ENCODE data around the gene RPL28.
"Not testable (repeated sequence)": the region's sequence is repeated elsewhere in the genome, so short reads cannot be mapped to it uniquely, and the experiment has no call there.

Gene RPL28

DNA sequence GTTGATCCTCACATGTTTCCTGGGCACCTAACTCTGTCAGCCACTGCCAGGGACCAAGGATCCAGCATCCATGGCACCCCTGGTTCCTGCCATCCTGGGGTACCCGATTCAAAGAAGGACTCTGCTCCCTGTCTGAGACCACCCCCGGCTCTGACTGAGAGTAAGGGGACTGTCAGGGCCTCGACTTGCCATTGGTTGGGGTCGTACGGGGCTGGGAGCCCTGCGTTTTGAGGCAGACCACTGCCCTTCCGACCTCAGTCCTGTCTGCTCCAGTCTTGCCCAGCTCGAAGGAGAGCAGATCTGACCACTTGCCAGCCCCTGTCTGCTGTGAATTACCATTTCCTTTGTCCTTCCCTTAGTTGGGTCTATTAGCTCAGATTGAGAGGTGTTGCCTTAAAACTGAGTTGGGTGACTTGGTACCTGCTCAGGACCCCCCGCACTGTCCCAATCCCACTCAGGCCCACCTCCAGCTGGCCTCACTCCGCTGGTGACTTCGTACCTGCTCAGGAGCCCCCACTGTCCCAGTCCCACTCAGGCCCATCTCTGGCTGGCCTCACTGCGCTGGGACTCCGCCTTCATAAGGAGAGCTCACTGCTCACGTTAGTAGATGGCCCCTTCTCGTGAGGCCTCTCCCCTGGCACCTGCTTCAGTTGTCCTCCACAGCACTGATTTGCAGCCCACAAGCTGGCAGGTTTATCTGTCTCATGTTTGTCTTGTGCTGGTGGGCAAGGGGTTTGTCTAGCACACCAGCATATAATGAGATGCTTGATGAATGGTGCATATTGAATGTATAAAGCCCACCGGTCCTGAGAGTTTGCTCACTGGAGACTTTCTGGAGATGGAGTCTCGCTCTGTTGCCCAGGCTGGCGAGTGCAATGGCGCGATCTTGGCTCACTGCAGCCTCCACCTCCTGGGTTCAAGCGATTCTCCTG lies 3.9 kb downstream of the RPL28 start:
- ATAC-seq (replicated peaks) (no peak), DNase-seq (no peak)
- Mint-ChIP-seq H3K4me1 (peaks cover 36 to 62% of the 10 kb centered on the region in 2 donors), H3K27ac (peak overlapping the region; percentile 87), H3K36me3 (peaks cover 43 to 64% of the 10 kb centered on the region in 2 donors), H3K27me3 (no peaks in the 10 kb centered on the region), H3K9me3 (no peaks in the 10 kb centered on the region), H3K4me3 (peak overlapping the region; percentile 58 to 66)

DNA sequence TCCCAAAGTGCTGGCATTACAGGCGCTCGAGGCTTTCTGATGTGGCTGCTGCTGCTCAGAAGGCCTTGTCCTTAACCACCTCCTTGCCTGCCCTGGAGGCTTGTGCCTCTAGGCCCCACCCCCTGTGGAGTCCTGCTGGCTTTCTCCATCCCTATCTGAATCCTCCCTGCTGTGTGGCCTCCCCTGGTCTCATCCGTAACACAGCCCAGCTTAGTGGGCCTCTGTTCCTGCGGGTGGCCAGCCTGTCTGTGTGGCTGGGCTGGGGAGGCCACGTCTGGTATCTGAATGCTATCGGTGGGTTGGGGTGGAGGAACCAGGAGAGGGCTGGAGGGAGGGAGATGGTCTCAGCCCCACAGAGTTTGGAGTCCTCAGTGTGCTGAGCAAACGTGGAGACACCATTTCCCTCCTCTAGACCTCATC lies 4.7 kb downstream of the RPL28 start:
- Mint-ChIP-seq H3K4me3 (no peak overlapping the region), H3K36me3 (peaks cover 43 to 64% of the 10 kb centered on the region in 2 donors), H3K27me3 (no peaks in the 10 kb centered on the region), H3K27ac (peak overlapping the region; percentile 87), H3K4me1 (peaks cover 33 to 57% of the 10 kb centered on the region in 2 donors), H3K9me3 (no peaks in the 10 kb centered on the region)
- DNase-seq: no peak
- ATAC-seq (replicated peaks): no peak

DNA sequence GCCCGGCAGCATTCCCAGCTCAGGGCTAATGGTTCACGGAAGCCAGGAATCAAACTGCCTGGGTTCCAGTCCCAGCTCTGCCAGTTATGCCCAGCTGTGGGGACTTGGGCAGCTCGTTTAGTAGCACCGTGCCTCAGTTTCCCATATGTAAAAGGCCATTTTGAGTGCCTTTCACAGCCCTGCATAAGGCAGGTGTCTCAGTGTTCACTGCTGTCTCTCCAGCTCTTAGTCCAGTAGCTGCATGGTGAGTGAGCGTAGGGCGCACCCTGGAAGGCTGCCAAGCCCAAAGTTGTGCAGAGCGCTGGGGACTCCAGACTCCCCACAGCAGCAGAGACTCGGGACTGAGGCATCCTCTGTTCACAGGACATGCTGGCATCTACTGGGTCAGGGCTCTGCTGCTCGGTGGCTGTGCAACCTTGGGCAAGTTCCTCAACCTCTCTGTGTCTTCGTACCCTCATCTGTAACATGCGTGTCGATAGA lies 5.5 kb downstream of the RPL28 start:
- H3K27me3 Mint-ChIP-seq: no peaks in the 10 kb centered on the region

DNA sequence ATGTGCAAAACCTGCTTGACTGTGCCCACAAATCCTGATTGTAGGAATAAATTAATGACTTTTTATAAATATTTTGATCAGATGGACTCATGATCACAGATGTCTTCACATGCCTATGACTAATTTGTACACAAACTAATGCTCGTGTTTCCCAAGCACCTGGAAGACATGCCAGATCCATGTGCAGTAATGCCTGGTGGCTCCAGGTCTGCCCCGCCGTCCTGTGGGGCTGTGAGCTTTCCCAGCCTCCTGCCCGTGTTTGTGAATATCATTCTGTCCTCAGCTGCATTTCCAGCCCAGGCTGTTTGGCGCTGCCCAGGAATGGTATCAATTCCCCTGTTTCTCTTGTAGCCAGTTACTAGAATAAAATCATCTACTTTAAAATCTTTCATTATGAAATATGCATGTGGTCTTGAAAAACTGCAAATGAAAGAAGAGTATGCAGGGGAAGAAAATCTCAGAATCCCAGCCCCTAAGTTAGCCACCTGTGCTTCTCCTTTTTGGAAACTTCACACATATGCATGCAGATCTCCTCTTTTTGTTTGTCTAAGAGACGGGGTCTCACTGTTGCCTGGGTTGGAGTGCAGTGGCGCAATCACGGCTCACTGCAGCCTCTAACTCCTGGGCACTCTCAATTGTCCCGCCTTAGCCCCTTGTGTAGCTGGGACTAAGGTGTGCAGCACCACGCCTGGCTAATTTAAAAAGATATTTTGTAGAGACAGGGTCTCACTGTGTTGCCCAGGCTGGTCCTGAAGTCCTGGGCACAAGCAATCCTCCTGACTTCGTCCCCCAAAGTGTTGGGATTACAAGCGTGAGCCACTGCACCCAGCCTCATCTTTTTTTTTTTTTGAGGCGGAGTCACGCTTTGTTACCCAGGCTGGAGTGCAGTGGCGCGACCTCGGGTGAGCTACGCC lies 6.2 kb downstream of the RPL28 start:
- Mint-ChIP-seq H3K9me3 (no peaks in the 10 kb centered on the region), H3K27ac (peak overlapping the region; percentile 65), H3K27me3 (no peaks in the 10 kb centered on the region), H3K4me3 (no peak overlapping the region), H3K36me3 (peaks cover 29 to 50% of the 10 kb centered on the region in 2 donors), H3K4me1 (peaks cover 24 to 50% of the 10 kb centered on the region in 2 donors)
- DNase-seq (no peak), ATAC-seq (replicated peaks) (peak in 1 of 2 donors; percentile 15)

More for the DNA sequence above, 5.5 kb downstream of the RPL28 start:
- Mint-ChIP-seq H3K36me3 (peaks cover 36 to 57% of the 10 kb centered on the region in 2 donors), H3K9me3 (no peaks in the 10 kb centered on the region), H3K4me1 (peaks cover 28 to 57% of the 10 kb centered on the region in 2 donors), H3K4me3 (no peak overlapping the region), H3K27ac (no peak overlapping the region)
- ATAC-seq (replicated peaks) (peak in 1 of 2 donors; percentile 8), DNase-seq (no peak)

DNA sequence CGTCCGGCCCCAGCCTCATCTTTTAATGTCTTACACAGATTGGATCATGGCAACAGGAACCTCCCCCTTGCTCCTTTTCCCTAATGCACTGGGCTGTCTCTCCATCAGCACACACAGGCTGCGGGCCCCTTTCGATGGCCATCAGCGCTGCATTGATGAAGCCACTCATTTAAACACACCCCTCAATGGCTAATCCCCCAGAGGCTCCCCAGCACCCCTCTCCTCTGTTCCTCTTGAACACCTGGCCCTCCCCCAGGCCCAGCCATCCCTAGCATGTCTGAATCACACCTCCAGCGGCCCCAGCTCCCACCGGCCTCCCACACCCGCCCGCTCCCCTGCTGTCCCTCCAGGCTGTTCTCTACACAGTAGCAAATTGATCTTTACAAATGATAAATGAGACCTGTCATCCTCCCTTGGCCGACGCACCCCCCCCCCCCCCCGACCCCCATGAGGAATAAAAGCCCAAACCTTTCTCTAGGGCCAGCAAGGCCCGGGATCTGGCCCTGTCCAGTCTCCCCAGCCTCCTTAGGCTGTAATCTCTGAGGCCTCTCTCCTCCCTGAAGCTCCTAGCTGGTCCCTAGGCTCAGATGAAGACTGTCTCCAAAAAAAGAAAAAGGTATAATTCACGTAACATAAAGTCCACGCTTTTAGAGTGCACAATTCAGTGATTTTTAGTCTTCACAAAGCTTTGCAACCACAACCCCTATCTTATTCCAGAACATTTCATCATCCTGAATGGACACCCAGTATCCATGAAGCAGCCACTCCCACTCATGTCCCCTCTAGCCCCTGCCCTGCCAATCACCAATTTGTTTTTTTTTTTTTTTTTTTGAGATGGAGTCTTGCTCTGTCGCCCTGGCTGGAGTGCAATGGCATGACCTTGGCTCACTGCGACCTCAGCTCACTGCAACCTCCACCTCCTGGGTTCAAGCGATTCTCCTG lies 7.4 kb downstream of the RPL28 start:
- Mint-ChIP-seq H3K4me3 (no peak overlapping the region), H3K9me3 (no peaks in the 10 kb centered on the region), H3K36me3 (peaks cover 23 to 43% of the 10 kb centered on the region in 2 donors), H3K4me1 (peaks cover 19 to 40% of the 10 kb centered on the region in 2 donors), H3K27me3 (no peaks in the 10 kb centered on the region), H3K27ac (peak overlapping the region; percentile 90)
- no peak for DNase-seq
- ATAC-seq (replicated peaks): peak in 1 of 2 donors; percentile 11

DNA sequence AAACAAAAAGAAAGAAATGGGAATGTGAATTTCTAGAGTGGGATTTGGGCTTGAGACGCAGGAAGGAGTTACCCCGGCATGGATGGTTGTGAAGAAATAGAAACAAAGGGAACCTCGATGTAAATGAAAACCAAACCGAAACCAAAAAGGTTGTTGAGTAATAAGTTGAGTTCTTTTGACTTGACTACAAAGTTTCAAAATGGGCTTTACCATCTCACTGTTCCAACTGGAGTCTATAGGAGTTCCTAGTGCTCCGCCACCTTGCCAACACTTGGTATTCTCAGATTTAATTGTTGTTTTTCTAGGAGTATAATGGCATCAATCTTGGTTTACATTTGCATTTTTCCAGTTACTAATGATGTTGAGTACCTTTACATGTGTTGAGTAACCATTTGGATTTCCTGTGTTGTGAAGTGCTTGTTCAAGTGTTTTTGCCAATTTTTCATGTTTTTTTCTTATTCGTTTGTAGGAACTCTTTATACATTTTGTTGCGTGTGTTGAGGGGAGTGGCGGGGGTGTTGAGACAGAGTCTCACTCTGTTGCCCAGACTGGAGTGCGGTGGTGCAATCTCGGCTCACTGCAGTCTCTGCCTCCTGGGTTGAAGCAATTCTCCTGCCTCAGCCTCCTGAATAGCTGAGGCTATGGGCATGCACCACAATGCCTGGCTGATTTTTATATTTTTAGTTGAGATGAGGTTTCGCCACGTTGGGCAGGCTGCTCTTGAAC lies 12.6 kb downstream of the RPL28 start:
- DNase-seq: no peak
- Mint-ChIP-seq H3K27ac (peak overlapping the region; percentile 17), H3K9me3 (no peaks in the 10 kb centered on the region), H3K4me1 (peaks cover 3 to 14% of the 10 kb centered on the region in 2 donors), H3K27me3 (no peaks in the 10 kb centered on the region), H3K36me3 (peaks cover 12 to 38% of the 10 kb centered on the region in 2 donors), H3K4me3 (no peak overlapping the region)
- peak in 1 of 2 donors; percentile 34 for ATAC-seq (replicated peaks)

DNA sequence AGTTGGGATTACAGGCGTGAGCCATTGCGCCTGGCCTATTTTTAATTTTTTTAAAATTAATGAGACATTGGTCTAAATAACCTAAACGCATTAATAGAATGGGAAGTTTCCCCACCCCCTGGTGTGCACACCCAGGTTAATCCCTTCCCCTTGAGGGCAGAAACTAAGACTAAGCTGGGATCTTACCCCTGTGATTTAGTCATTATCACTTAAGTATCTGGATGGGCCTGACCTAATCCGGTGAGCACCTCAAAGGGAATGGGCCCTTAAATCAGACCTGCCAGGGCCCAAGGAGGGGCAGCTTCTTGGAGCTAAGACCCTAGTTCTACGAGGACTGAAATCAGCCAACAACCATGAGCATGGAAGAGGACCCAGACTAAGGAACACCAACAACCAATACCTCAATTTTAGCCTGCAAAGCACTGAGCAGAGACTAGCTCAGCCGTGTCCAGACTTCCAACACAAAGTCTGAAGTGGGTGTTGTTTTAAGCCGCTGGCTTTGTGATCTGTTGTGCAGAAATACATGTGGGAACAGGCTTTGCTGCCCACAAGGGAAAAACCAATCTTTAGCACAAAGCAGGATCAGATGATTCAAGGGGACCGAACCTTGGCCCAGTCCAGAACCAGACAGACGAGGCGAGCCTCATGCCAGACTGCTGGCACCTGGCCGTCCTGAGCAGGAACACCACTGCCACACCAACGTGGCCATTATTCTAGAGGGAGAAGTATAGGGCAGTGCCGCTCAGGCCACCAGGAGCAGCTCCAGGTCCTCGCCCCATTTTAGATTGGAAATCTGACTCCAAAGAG lies 14.8 kb downstream of the RPL28 start:
- no peaks in the 10 kb centered on the region for H3K9me3 Mint-ChIP-seq
- peak overlapping the region; percentile 17 for H3K27ac Mint-ChIP-seq
- peaks cover 13 to 41% of the 10 kb centered on the region in 2 donors for H3K36me3 Mint-ChIP-seq
- DNase-seq (no peak), ATAC-seq (replicated peaks) (no peak)
- H3K4me1 Mint-ChIP-seq: peaks cover 4 to 17% of the 10 kb centered on the region in 2 donors
- H3K4me3 Mint-ChIP-seq: no peak overlapping the region
- H3K27me3 Mint-ChIP-seq: no peaks in the 10 kb centered on the region

DNA sequence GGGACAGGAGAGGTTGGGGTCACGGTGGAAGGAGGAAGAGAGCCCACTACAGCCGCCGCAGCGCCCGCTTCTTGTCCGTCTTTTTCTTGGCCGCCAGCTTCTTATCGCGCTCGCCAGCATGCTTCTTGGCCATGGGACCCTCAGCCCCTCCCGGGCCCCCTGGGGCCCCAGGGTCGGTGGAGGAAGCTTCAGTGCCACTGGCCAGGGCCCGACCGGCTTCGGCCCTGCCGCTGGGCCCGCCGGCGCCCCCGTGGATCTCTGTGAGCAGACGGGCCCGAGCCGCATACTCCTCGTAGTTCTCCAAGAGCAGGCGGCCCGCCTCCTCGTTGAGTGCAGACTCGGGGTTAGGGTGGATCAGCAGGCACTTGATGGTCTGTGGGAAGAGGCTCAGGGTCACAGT lies 15.7 kb downstream of the RPL28 start:
- not testable (repeated sequence) for H3K27me3 Mint-ChIP-seq; ATAC-seq (replicated peaks); H3K27ac Mint-ChIP-seq; DNase-seq; H3K9me3 Mint-ChIP-seq; H3K4me3 Mint-ChIP-seq
- H3K4me1 Mint-ChIP-seq: peaks cover 12 to 26% of the 10 kb centered on the region in 2 donors
- peaks cover 22 to 50% of the 10 kb centered on the region in 2 donors for H3K36me3 Mint-ChIP-seq

DNA sequence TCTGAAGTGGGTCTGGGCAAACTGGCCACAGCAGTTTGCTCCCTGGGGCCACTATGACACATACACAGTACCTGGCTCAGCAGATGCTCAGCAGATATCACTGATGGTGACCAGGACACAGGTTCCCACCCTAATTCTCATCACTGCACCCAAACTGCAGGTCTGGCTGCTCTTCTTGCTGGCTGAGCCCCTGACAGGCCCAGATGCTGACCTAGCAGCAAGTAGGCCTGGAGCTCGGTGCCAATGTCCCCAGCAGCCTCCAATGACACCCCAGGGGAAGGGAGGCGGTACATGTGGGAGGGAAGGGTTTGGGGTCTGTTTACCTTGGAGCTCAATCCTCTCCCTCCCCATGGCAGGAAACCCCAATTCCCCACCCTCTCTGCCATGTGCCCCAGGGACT lies 16.8 kb downstream of the RPL28 start:
- Mint-ChIP-seq H3K27ac (no peak overlapping the region), H3K27me3 (no peaks in the 10 kb centered on the region), H3K9me3 (no peaks in the 10 kb centered on the region), H3K36me3 (peaks cover 27 to 55% of the 10 kb centered on the region in 2 donors), H3K4me3 (no peak overlapping the region), H3K4me1 (peaks cover 17 to 33% of the 10 kb centered on the region in 2 donors)
- DNase-seq (no peak), ATAC-seq (replicated peaks) (no peak)

DNA sequence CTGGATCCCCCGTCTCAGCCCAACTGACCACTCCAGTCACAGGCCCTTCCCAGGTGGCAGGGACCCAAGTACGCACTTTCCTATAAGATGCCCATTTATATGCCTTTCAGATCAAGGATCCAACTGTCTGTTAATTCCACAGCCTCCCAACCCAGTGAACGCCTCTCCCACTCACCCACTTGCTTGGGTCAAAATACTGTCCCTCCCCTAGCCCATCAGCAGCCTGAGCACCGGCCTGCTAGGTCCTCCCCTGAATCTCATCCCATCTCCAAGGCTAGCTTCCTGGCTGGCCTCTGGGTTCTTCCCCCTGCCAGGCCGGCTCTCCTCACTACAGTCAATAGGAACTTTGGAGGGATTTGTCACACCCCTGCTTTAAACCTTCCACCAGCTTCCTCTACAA lies 19.9 kb downstream of the RPL28 start:
- Mint-ChIP-seq H3K27ac (peak overlapping the region; percentile 75), H3K9me3 (peaks cover 4 to 11% of the 10 kb centered on the region in 2 donors), H3K27me3 (no peaks in the 10 kb centered on the region), H3K4me3 (peak overlapping the region in 1 of 2 donors; percentile 96), H3K36me3 (peaks cover 28 to 45% of the 10 kb centered on the region in 2 donors), H3K4me1 (peaks cover 22 to 36% of the 10 kb centered on the region in 2 donors)
- ATAC-seq (replicated peaks) (no peak), DNase-seq (no peak)

DNA sequence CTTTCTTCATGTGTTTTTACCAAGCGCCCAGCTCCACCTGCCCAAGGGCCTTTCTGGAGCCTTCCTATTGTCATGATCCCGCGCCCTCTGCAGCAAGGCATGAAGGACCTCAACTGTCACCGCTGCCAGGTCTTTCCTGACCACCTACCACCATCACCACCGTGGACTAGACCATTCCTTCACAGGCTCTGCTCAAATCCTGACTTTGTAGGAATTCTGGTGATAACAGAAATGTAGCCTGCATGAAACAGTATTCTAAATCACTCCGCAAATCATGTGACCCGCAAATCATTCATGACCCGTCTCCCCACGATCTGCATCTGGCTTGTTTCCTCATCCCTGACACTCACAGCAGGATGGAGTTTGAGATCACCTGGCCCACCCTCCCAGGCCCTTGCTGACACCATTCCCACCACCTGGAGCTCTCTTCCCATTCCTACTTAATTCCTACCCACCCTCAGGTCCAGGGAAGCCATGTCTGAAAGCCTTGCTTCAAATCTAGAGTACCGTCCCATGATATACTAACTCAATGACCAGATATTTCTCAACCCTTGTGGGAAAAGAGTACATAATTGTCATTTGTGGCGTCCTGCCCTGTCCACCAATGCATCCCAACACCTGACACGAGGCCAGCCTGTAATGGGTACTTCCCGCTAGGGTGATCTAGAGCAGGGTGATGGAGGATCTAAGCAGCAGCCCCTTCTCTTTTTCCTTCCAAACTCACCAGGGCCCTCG lies 20.5 kb downstream of the RPL28 start:
- peaks cover 25 to 41% of the 10 kb centered on the region in 2 donors for H3K36me3 Mint-ChIP-seq

More for the DNA sequence above, 20.5 kb downstream of the RPL28 start:
- Mint-ChIP-seq H3K4me3 (peak overlapping the region; percentile 96), H3K27me3 (no peaks in the 10 kb centered on the region), H3K27ac (peak overlapping the region; percentile 100), H3K4me1 (peaks cover 22 to 36% of the 10 kb centered on the region in 2 donors), H3K9me3 (peaks cover 4 to 11% of the 10 kb centered on the region in 2 donors)
- ATAC-seq (replicated peaks) (no peak), DNase-seq (no peak)
